NCI-H2227 (cell line): ENCODE results near the gene ERICH3.

Experiments
- DNase-seq: peaks from one replicate; lab custom pipeline; 2025; ENCODE audit not compliant: unreplicated experiment; lab: John Stamatoyannopoulos, UW

ERICH3 gene, protein sequence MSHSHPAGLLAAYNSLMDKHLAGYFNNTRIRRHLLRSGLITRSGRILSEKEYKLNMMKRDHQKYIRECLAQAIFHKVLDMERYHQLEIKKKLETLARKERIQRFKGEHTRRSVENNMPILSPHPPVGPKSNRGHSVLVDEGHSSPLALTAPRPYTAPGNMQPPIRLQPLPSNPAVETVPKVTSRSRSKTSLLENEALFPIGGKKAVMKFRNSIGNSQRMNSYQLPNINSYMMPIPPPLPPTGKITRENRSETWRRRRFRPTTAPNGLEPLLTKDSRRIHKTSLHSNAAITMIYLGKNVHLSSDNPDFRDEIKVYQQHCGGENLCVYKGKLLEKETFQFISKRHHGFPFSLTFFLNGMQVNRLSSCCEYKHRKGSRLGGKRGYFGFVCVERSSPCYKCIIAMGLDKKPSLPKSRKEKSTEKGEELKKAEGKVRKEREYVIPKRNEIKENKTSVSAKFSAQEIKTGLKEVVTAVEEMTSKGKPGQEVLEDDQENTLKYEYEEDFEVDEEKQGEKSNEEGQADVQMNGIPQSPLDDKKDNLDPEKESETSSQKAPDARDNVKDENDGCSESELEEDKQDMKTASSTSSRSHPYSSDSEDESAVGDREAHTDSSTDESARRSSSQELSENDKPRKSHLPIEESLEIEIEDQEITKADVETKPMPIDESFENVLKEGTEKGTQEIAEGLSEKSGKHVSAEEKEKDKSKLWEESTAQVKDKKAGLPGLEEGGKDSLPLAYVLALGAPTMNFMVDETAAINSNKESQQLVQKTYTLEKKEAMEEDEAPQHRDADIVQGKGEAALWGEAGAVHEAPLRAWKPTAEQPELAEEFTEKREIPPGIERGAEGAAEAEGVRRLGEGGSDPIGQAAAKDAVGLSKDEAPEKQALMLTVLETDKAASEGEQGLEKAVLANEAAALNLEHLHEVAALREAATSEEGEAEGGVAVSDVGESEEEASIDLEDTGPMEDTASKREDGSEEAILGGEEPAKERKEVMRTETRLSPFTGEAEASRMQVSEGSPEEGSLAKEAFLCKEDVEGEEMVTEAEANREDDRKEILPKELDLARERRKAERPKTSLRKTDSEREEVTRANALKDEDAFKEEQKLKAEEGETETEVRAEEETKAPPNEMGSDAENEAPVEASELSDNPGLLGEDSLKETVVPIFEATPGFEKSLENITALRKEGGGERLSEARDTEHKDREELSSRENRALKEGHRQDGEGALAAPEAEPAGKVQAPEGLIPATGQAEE (N-terminal part only)

DNA sequence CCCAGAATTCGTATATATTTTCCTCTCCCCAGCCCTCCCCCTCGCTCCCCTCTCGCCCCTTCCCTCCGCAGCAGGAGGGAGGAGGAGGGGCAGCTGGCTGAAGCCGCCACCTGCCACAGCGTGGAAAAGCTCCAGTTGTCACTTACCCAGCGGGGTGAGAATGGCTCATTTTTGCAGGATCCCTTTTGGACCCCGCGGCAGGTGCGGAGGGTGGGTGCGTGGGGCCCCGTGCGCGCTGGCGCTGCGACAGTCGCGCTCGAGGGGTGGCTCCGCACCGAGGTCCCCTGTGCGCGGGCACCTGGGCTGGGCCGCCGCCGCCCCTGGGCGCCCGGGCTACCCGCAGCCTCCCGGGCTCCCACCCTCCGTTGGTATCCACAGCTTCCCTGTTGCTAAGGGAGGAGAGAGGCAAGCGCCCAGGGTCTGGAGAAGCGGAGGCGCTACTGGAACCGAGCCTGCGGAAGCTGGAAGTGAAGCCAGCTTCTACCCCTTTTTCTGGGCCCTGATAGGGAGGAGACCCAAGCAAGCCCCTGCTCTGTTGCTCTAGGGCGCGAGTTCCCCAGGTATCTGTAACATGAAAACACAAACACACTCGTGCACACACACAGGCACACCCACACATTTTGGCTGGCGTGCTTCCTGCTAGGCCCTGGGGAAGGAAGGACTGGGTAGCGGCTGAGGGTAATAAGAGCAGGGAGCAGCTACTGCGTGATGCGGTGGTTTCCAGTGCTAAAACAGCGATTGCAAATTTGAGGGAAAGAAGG lies at the start of gene ERICH3:
ERICH3 (minus strand) TSS at position 442 of the 761 bp plus-strand sequence; CDS start at position 169, 273 bp downstream.
- peak; percentile 67 for DNase-seq

DNA sequence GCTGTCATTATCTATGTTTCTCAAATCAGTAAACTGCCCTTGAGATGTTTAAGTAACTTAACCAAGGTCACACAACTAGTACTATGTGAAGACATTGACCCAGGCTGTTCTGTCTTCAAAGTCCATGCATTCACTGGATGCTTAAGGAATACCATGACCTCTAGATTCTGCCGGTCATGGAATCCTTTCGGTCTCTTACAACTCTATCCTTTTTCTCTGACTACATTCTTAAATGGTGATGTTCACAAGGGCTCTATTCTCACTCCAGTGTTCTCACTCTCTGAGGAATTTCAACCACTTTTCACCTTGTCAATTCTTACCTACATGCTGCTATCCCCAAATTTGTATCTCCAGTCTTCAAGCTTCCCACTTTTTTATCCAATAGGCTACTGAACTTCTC lies 44.0 kb upstream of the ERICH3 start:
- DNase-seq: no peak

DNA sequence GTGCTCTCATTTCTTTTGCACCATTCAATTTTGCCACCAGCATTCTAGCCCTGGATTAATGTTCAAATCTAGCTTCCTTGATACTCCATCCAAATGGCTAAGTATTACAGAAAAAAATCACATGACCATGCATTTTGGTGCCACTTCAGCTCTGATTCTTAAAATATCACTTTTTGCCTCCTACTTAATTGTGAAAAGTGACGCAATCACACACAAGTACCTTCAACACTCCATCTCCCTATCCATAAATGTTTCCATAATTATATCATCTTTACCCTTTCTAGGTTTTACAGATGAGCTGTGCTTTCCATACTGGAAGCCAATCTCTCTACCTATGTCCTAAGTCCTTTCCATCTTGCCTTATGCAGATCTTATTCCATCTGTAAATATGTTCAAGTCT lies 43.2 kb upstream of the ERICH3 start:
- DNase-seq: no peak

DNA sequence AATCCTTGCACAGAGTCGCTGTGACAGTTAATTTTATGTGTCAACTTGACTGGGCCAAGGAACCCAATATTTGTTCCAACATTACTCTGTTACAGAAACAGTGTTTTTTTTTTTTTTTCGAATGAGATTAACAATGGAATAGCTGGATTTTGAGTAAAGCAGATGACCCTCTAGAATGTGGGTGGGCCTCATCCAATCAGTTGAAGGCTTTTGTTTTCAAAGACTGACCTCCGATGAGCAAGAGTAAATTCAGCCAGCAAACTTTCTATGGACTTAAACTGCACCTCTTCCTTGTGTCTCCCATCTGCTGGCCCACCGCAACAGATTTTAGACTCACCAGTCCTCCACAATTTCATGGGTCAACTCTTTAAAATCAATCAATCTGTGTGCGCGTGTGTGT lies 42.2 kb upstream of the ERICH3 start:
- DNase-seq: no peak

DNA sequence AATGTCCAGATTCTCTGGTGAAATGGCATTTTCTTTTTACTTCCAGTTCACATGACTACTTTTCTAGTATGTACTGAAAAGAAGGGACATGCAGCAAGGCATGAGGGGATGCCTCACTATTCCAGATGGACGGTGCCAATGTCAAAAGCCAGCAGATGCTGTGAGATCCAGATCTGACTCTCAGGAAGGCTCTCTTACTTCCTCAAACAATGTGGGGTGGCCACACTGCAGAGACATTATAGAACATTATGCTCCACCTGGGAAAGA lies 41.6 kb upstream of the ERICH3 start:
- no peak for DNase-seq

DNA sequence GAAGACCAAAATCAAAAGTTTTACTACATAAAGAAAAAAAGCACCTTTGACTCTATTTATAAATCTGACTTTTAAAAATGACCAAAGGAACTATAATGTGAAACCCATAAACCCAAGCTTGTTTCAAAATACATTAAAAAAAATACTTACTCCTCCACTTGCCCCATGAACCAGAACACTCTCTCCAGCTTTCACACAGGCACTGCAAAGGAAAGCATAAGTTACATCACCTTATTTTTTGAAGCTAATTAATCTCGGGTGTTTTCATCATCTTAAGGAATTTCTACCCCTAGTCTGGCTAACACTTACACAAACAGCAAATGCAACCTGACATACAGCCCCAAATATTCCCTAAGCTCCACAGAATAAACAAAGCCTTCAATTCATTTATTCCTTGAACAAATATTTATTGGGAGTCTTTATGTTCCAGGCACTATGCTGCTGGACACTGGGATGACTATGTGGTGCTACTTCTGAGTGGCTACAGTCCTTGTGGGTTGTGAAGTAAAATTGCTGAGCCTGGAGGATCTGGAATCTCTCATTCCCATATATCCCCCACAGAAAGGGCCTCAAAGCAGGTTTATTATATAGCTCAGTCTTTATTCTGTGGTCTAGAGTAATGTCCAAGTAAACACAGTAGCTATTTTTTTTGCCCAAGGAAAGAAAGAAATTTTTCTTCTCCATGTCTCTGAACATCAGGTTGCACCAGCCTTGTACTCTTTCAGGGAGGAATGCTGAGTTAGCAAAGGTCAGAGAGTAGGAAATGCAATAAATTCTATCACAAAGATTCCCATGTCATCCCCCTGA lies 41.0 kb upstream of the ERICH3 start:
- DNase-seq: no peak

DNA sequence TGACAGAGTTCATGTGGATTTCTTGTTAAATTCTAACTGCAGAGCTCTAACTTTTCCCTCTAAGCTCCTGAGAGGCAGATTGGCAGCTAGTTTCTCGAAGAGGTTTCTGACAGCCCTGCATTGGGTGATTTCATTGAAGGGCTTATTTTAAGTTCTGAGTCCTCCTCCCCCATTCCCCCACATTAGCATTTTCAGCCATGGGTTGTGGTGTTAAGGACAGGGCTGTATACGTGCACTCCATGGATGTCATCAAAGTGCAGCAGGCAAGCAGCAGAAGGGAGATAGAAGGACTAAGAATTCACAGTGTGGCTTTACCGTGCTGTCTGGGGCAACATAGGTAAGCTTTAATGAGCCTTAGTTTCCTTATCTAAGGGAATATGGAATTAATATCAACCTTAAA lies 40.3 kb upstream of the ERICH3 start:
- DNase-seq: no peak

DNA sequence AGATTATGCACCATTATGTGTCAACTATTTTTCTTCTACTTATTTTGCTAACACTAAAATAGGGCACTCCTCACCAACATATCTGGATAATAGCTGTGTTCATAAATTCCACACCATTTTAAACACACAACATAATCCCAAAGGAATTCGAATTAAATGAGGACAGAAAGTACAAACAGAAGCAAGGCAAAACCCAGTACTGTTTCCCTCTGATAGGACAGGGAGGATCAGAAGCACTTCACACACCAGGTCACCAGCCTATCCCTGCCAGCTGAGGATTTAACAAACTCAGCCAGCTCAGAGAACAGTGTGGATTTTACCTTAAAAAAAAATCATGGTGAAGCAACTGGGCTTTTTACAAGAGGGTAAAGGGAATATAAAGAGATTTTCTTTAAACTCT lies 39.3 kb upstream of the ERICH3 start:
- DNase-seq: no peak

DNA sequence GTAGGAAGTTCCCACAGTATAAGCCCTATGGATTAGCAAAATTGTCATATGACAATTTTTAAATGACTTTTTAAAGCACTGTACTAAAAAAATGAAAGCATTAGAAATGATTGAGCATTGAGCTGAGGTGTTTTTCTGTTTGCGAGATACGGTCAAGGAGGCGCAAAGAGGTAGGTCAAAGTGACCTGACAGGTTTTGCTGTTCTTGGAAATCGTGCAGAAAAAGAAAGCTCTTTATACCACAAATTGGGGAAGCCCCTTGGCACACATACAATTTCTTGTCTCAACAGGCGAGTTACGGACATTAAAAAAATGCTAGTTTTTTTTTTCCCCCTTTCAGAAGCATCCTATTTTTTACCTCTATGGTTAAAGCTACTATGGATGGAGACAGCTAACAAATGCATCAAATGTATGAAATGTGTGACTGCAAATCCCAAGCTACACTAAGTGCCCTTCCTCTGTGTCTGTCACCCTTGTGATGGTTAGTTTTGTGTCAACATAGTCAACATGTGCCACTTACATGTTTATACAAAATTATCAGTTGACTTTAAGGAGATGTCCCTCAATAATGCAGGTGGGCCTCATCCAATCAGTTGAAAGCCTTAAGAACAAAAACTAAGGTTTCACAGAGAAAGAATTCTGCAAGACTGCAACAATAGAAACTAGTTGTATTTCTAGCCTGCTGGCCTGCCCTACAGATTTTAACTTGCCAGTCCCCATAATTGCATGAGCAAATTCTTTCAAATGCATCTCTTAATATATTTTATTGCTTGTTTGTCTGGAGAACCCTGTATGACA lies 30.0 kb upstream of the ERICH3 start:
- DNase-seq: no peak

DNA sequence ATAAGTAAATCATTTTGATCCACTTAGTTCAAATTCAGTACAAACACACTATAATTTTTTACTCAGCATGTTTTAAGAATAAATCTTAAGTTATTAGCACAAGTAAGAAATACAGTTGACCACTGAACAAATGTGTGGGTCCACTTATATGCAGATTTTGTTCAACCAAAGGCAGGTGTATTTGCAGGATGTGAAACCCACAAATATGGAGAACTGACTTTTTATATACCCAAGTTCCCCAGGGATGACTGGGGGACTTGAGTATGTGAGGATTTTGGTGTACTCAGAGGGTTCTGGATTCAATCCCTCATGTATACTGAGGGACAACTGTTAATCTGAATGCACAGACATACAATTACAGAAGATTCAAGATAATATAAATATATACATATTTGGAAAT lies 25.7 kb upstream of the ERICH3 start:
- DNase-seq: no peak

DNA sequence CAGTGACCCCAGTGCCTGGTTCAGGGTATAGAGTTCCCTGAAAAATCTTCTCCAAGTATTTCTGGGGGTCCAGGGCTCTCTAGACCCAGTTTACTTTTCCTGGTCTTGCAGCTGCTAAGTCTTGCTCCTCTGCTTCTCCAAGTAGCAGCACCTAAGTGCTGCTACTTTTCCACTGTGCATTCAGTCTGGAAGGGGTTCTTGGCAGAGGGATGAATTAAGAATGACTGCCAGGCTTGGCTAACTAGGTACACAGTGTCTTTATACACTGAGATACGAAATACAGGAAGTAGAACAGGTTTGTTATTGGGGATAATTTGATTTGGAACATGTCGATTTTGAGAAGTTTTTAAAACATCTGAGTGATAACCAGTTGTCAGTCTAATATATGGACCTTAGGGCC lies 24.2 kb upstream of the ERICH3 start:
- no peak for DNase-seq

DNA sequence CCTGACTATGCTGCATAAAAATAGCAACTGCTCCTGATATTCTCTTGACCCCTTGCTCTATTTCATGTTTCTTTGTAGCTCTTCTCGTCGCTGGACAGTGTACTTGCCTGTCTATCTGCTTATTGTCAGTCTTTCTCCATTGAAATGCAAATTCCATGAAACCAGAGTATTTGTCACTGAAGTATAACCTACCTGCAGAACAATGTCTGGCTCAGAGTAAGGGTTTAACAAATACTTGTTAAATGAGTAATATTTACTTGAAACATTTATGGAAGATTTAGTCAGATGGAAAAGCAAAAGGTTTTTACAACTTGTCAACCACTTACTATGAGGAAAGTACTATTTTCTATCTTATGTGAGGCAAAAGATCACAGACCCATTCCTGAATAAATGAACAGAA lies 19.9 kb upstream of the ERICH3 start:
- DNase-seq: no peak

DNA sequence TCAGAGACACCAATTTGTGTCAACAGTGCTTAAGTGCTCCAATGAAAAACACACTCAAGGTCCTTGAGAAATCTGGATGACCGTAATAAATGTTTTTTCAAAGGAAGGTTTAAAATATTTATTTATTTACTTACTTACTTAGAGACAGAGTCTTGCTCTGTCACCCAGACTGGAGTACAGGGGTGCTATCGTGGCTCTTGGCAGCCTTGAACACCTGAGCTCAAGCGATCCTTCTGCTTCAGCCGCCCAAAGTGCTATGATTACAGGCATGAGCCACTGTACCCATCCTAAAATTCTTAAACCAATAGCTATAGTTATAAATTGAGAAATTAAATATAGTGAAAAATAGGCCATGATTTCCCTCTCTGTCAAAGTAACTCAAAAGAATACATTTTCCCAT lies 17.3 kb upstream of the ERICH3 start:
- peak; percentile 55 for DNase-seq

DNA sequence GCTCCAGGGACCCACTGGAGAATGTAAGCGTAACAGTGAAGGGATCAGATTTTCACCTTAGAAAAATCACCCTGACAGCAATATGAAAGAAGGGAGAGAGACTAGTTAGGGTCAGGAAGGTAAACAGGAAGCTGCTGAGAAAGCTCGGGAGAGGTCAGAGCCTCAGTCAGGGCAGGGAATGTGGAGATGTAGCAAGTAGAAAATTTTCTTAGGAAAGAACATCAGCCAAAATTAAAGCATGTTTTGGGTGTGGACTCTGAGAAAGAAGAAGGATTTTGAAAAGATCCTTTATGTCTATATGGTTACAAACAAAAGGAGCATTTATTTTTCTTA lies 16.7 kb upstream of the ERICH3 start:
- DNase-seq: no peak

DNA sequence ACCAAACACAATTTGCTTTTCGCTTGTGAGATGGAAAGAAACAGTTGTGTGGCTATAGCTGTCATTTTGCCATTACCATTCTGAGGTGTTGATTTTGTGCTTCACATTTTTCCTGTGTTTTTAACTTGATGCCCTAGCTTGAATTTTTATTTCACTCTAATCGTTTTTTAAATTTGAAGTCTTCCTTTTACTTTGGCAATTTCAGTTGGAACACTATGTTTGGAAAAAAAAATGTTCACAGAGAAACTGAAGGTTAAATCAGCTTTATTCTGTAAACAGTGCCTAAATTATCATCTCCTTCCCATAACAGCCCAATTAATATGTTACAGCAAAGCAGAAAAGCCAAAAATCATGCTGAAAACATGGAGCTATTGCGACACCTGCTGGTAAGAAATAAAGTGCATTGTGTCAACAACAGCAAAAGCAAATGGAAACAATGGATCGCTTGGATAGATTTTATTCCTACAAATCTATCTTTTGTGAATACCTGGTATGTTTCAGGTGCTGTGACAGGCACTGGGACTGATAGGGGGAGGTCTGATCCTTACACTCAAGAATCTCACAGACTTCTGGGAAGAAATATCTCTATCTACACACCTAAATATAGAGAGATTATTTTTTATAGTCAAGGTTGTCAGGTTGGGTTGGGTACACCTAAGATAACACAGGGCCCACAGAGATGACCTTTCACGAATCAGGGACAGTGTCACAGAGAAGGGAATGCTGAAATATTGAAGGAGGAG lies 16.2 kb upstream of the ERICH3 start:
- peak; percentile 80 for DNase-seq

DNA sequence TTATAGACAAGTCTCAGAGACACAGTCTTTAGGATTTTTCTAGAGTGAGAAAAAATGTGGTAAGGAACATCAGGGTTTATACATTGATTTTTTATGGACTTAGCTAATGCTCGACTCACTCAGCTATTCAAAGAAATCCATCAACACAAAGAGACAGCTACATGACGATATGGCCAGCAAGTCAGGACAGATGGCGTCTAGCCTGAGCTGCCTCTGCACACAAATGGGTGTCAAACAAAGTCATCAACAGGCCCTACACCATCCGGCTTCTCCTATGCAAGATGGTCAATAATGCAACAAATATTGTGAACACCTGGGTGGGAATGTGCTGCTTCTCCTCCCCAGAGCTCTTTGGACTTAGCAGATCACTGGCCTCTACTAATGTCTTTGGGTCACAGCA lies 13.3 kb upstream of the ERICH3 start:
- DNase-seq: no peak

DNA sequence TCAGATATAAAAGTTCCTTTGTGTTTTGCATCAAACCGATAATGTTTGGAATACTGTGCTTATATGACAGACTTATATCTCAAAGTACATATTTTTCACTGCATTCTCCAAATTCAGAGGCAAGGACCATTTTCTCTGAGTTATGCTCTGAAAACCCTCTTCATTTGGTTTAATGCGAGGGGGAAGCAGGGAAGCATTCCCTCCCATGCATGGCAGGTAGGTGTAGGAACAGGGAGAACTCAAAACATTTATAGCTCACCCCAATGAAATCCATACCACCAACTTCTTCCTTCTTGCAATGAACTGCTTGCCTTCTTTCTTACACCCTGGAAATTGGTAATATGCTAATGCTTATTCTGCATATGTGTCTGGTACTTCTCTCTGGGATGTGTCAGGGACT lies 10.7 kb upstream of the ERICH3 start:
- DNase-seq: no peak

DNA sequence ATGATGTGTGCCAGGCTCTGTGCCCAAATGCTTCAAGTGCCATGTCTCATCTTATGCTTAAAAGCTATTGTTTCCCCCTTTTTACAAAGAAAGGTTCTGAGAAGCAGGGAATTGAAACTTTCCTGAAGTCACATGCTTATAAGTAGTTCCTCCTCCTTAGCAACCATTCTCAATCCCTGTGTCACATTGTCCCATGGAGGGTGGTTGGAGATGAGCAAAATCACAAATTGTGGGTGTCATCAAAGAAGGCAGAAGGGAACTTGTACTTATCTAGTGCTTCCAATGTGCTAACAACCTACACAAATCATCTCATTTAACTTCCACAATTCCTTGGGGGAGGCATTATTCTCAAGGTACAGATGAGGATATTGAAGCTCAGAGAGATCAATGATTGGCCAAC lies 10.1 kb upstream of the ERICH3 start:
- DNase-seq: no peak

DNA sequence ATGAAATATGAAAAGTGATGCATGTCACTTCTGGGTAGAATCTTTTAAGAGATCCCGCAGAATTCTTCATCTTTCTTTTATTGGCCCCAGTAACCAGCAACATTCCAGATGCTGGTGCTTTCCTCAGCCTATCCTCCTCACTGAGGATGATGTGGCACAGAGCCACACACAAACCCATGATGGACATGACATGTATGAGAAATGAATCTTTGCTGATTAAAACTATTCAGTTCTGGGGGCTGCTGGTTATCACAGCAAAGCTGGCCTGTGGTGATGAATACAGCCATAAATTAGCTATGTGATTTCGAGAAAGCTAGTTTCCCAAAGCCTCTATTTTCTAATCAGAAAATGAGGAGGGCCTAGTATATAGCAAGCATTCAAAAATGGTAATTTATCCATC lies 8.3 kb upstream of the ERICH3 start:
- no peak for DNase-seq
